ENCODE measurements around the gene SMPDL3A.
"Not testable (repeated sequence)": the region's sequence is repeated elsewhere in the genome, so short reads cannot be mapped to it uniquely, and the experiment has no call there.

SMPDL3A gene

GRCh38 chr6:122789182-122790027, at the start of gene SMPDL3A:
Gene SMPDL3A (plus strand): TSS chr6:122789258. CDS start chr6:122789347, 89 bp downstream.
- DNase-seq (ENCODE audit: low read depth) = no peak

GRCh38 chr6:122740091-122740490, 49.0 kb upstream of the SMPDL3A start:
- DNase-seq (ENCODE audit: low read depth) = no peak

GRCh38 chr6:122740936-122741335, 48.1 kb upstream of the SMPDL3A start:
- DNase-seq (ENCODE audit: low read depth) = no peak

GRCh38 chr6:122744247-122744646, 44.8 kb upstream of the SMPDL3A start:
- not testable (repeated sequence) for DNase-seq (ENCODE audit: low read depth)

- not testable (repeated sequence) for DNase-seq (ENCODE audit: low read depth)
Observed at GRCh38 chr6:122744856-122745255, 44.2 kb upstream of the SMPDL3A start.

- DNase-seq (ENCODE audit: low read depth) = no peak
Observed at GRCh38 chr6:122746688-122747087, 42.4 kb upstream of the SMPDL3A start.

GRCh38 chr6:122747573-122747972, 41.5 kb upstream of the SMPDL3A start:
- DNase-seq (ENCODE audit: low read depth) = no peak

- not testable (repeated sequence) for DNase-seq (ENCODE audit: low read depth)
Observed at GRCh38 chr6:122748945-122749344, 40.1 kb upstream of the SMPDL3A start.

- no peak for DNase-seq (ENCODE audit: low read depth)
Observed at GRCh38 chr6:122749451-122750050, 39.5 kb upstream of the SMPDL3A start.

- no peak for DNase-seq (ENCODE audit: low read depth)
Observed at GRCh38 chr6:122751326-122751725, 37.7 kb upstream of the SMPDL3A start.

- DNase-seq (ENCODE audit: low read depth) = no peak
Observed at GRCh38 chr6:122752459-122752858, 36.6 kb upstream of the SMPDL3A start.

- DNase-seq (ENCODE audit: low read depth) = no peak
Observed at GRCh38 chr6:122753000-122753687, 35.9 kb upstream of the SMPDL3A start.

- no peak for DNase-seq (ENCODE audit: low read depth)
Observed at GRCh38 chr6:122753688-122754056, 35.4 kb upstream of the SMPDL3A start.

GRCh38 chr6:122754191-122754731, 34.8 kb upstream of the SMPDL3A start:
- no peak for DNase-seq (ENCODE audit: low read depth)

GRCh38 chr6:122755901-122756300, 33.2 kb upstream of the SMPDL3A start:
- no peak for DNase-seq (ENCODE audit: low read depth)

GRCh38 chr6:122758927-122759334, 30.1 kb upstream of the SMPDL3A start:
- DNase-seq (ENCODE audit: low read depth) = no peak

- no peak for DNase-seq (ENCODE audit: low read depth)
Observed at GRCh38 chr6:122760330-122760729, 28.7 kb upstream of the SMPDL3A start.

GRCh38 chr6:122766256-122766655, 22.8 kb upstream of the SMPDL3A start:
- DNase-seq (ENCODE audit: low read depth) = no peak

- DNase-seq (ENCODE audit: low read depth) = no peak
Observed at GRCh38 chr6:122770835-122771601, 18.0 kb upstream of the SMPDL3A start.

GRCh38 chr6:122772724-122773415, 16.2 kb upstream of the SMPDL3A start:
- no peak for DNase-seq (ENCODE audit: low read depth)

- no peak for DNase-seq (ENCODE audit: low read depth)
Observed at GRCh38 chr6:122775975-122776374, 13.1 kb upstream of the SMPDL3A start.
